ENCODE results near the gene ADNP. TPM values are rescaled to one million over a fixed set of nuclear protein-coding genes. Genes with fewer than 3 reads are reported as not detected.

The ADNP gene
- polyA plus RNA-seq (78.5 and 81.4 TPM in 2 replicates), polyA minus RNA-seq (118 and 167 TPM in 2 replicates)

GRCh38 chr20:50931306-50932015 lies at the start of gene ADNP:
TSS of gene ADNP (minus strand) at chr20:50931437. CDS start at chr20:50903996, 27,441 bp downstream.
- TF ChIP-seq MXI1 (conservative IDR thresholded peaks at IDR 0.05; ENCODE audit: poor library complexity, severe bottlenecking) = peak; percentile 86
- TF ChIP-seq EP300 (conservative IDR thresholded peaks at IDR 0.05; ENCODE audit: poor library complexity, severe bottlenecking) = peak; percentile 78
- peak; percentile 84 for TF ChIP-seq POLR2AphosphoS5 (IDR thresholded peaks at IDR 0.05)
- TF ChIP-seq SMC3 (conservative IDR thresholded peaks at IDR 0.05; ENCODE audit: poor library complexity) = peak; percentile 55
- TF ChIP-seq, protein P1, sequence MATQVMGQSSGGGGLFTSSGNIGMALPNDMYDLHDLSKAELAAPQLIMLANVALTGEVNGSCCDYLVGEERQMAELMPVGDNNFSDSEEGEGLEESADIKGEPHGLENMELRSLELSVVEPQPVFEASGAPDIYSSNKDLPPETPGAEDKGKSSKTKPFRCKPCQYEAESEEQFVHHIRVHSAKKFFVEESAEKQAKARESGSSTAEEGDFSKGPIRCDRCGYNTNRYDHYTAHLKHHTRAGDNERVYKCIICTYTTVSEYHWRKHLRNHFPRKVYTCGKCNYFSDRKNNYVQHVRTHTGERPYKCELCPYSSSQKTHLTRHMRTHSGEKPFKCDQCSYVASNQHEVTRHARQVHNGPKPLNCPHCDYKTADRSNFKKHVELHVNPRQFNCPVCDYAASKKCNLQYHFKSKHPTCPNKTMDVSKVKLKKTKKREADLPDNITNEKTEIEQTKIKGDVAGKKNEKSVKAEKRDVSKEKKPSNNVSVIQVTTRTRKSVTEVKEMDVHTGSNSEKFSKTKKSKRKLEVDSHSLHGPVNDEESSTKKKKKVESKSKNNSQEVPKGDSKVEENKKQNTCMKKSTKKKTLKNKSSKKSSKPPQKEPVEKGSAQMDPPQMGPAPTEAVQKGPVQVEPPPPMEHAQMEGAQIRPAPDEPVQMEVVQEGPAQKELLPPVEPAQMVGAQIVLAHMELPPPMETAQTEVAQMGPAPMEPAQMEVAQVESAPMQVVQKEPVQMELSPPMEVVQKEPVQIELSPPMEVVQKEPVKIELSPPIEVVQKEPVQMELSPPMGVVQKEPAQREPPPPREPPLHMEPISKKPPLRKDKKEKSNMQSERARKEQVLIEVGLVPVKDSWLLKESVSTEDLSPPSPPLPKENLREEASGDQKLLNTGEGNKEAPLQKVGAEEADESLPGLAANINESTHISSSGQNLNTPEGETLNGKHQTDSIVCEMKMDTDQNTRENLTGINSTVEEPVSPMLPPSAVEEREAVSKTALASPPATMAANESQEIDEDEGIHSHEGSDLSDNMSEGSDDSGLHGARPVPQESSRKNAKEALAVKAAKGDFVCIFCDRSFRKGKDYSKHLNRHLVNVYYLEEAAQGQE (IDR thresholded peaks at IDR 0.05; ENCODE audit: borderline replicate concordance) = peak; percentile 59
- no peak for TF ChIP-seq TAF1 (IDR thresholded peaks at IDR 0.05; ENCODE audit: low read depth)
- peak; percentile 51 for TF ChIP-seq RAD21 (conservative IDR thresholded peaks at IDR 0.05)
- no peak for TF ChIP-seq EZH2 (IDR thresholded peaks at IDR 0.05; ENCODE audit: borderline replicate concordance, insufficient read depth, low read length, poor library complexity, severe bottlenecking)
- TF ChIP-seq, protein P2, sequence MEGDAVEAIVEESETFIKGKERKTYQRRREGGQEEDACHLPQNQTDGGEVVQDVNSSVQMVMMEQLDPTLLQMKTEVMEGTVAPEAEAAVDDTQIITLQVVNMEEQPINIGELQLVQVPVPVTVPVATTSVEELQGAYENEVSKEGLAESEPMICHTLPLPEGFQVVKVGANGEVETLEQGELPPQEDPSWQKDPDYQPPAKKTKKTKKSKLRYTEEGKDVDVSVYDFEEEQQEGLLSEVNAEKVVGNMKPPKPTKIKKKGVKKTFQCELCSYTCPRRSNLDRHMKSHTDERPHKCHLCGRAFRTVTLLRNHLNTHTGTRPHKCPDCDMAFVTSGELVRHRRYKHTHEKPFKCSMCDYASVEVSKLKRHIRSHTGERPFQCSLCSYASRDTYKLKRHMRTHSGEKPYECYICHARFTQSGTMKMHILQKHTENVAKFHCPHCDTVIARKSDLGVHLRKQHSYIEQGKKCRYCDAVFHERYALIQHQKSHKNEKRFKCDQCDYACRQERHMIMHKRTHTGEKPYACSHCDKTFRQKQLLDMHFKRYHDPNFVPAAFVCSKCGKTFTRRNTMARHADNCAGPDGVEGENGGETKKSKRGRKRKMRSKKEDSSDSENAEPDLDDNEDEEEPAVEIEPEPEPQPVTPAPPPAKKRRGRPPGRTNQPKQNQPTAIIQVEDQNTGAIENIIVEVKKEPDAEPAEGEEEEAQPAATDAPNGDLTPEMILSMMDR (IDR thresholded peaks at IDR 0.05; ENCODE audit: poor library complexity, severe bottlenecking) = peak; percentile 92
- peak within 1 kb of the TSS; percentile 67 for H3K4me3 ChIP-seq (ENCODE audit: low read length)
- H3F3A ChIP-seq (ENCODE audit: insufficient read depth, low read length, poor library complexity, severe bottlenecking) = no peaks in the 10 kb centered on the region
- no peaks in the 10 kb centered on the region for H3K9me3 ChIP-seq (ENCODE audit: low read length)
- H2AFZ ChIP-seq (ENCODE audit: low read depth, low read length) = peak within 1 kb of the TSS; percentile 67
- peak within 1 kb of the TSS; percentile 96 for H3K9ac ChIP-seq (ENCODE audit: low read length)
- peak within 1 kb of the TSS; percentile 41 for H3K4me2 ChIP-seq (ENCODE audit: low read length)
- peaks cover 28% of the 10 kb centered on the region for H4K20me1 ChIP-seq (ENCODE audit: insufficient read depth)
- H3K27me3 ChIP-seq (ENCODE audit: insufficient read depth, low read depth, low read length) = no peaks in the 10 kb centered on the region
- H3K27ac ChIP-seq (ENCODE audit: low read length) = peak within 1 kb of the TSS; percentile 97
- H3K9me2 ChIP-seq (ENCODE audit: insufficient read depth, low read length) = no peaks in the 10 kb centered on the region
- H3K36me3 ChIP-seq (ENCODE audit: insufficient read depth, low read length) = peaks cover 6% of the 10 kb centered on the region
- H3K79me2 ChIP-seq (replicated peaks; ENCODE audit: insufficient read depth, low read length) = peaks cover 37% of the 10 kb centered on the region

GRCh38 chr20:50980071-50980681 lies 48.9 kb upstream of the ADNP start:
- Histone ChIP-seq H3K36me3 (ENCODE audit: insufficient read depth, low read length) (no peaks in the 10 kb centered on the region), H3K4me3 (ENCODE audit: low read length) (no peak overlapping the region), H3K9me2 (ENCODE audit: insufficient read depth, low read length) (no peaks in the 10 kb centered on the region), H2AFZ (ENCODE audit: low read depth, low read length) (no peak overlapping the region), H3K4me2 (ENCODE audit: low read length) (no peak overlapping the region), H3K79me2 (replicated peaks; ENCODE audit: insufficient read depth, low read length) (no peaks in the 10 kb centered on the region), H3F3A (ENCODE audit: insufficient read depth, low read length, poor library complexity, severe bottlenecking) (no peaks in the 10 kb centered on the region), H4K20me1 (ENCODE audit: insufficient read depth) (no peaks in the 10 kb centered on the region), H3K9ac (ENCODE audit: low read length) (no peak overlapping the region), H3K9me3 (ENCODE audit: low read length) (no peaks in the 10 kb centered on the region), H3K27me3 (ENCODE audit: insufficient read depth, low read depth, low read length) (no peaks in the 10 kb centered on the region), H3K27ac (ENCODE audit: low read length) (no peak overlapping the region)
- TF ChIP-seq EZH2 (IDR thresholded peaks at IDR 0.05; ENCODE audit: borderline replicate concordance, insufficient read depth, low read length, poor library complexity, severe bottlenecking) (no peak), RAD21 (conservative IDR thresholded peaks at IDR 0.05) (no peak), MXI1 (conservative IDR thresholded peaks at IDR 0.05; ENCODE audit: poor library complexity, severe bottlenecking) (no peak), POLR2AphosphoS5 (IDR thresholded peaks at IDR 0.05) (no peak), TAF1 (IDR thresholded peaks at IDR 0.05; ENCODE audit: low read depth) (no peak)
- TF ChIP-seq, protein P1 (IDR thresholded peaks at IDR 0.05; ENCODE audit: borderline replicate concordance) = no peak
- TF ChIP-seq, protein P2 (IDR thresholded peaks at IDR 0.05; ENCODE audit: poor library complexity, severe bottlenecking) = no peak

All from neural cell (in vitro differentiated cells).